PFSK-1 (cell line): ENCODE measurements around the gene TMEM19.

ENCODE experiments used
- FOXP2 ChIP-seq: optimal IDR thresholded peaks from 2 replicates; pipeline ENCODE3; 2011; ENCODE audit warnings: borderline replicate concordance, control low read depth, inconsistent platforms; ENCODE audit not compliant: insufficient read depth; ENCODE audit errors: extremely low read length, extremely low read depth
- POLR2AphosphoS5 ChIP-seq: IDR thresholded peaks from 2 replicates; pipeline ENCODE4 v1.6.1; 2012; ENCODE audit warnings: low read depth, mild to moderate bottlenecking, control low read depth, low read length, moderate library complexity
- REST ChIP-seq, 2 experiments: IDR thresholded peaks; 2 replicates each; pipeline versions ENCODE4 v1.6.1 to v1.8.0; 2011 to 2012; ENCODE audit warnings: low read depth in 2 of 2, low read length in 2 of 2, control low read depth in 1 of 2, inconsistent platforms in 1 of 2, mild to moderate bottlenecking in 1 of 2, moderate library complexity in 1 of 2; ENCODE audit not compliant: insufficient read depth in 1 of 2
- SIN3A ChIP-seq: IDR thresholded peaks from 2 replicates; pipeline ENCODE4 v1.6.1; 2012; ENCODE audit warnings: mild to moderate bottlenecking, low read length, moderate library complexity, borderline replicate concordance; ENCODE audit not compliant: insufficient read depth
- TAF1 ChIP-seq: IDR thresholded peaks from 2 replicates; pipeline ENCODE4 v1.6.1; 2012; ENCODE audit warnings: low read length, control low read depth, borderline replicate concordance; ENCODE audit not compliant: insufficient read depth

Gene TMEM19

GRCh38 chr12:71718611-71719010 lies 32.7 kb downstream of the TMEM19 start:
- TF ChIP-seq POLR2AphosphoS5 = no peak
- no peak for TF ChIP-seq SIN3A

GRCh38 chr12:71719647-71720370 lies 33.9 kb downstream of the TMEM19 start:
- TF ChIP-seq REST (IDR thresholded peaks at IDR 0.05; ENCODE audit: insufficient read depth in 1 of 2, low read depth in 2 of 2, low read length in 2 of 2) = no peak
- no peak for TF ChIP-seq FOXP2
- no peak for TF ChIP-seq TAF1
- TF ChIP-seq POLR2AphosphoS5 = no peak
- TF ChIP-seq SIN3A = no peak

GRCh38 chr12:71721783-71722505 lies 36.1 kb downstream of the TMEM19 start:
- TF ChIP-seq TAF1 (no peak), FOXP2 (no peak)

- no peak for TF ChIP-seq TAF1
- TF ChIP-seq REST (IDR thresholded peaks at IDR 0.05; ENCODE audit: insufficient read depth in 1 of 2, low read depth in 2 of 2, low read length in 2 of 2) = no peak
- no peak for TF ChIP-seq POLR2AphosphoS5
- no peak for TF ChIP-seq SIN3A
- no peak for TF ChIP-seq FOXP2
Measured at GRCh38 chr12:71725011-71725410, 39.1 kb downstream of the TMEM19 start.

- TF ChIP-seq SIN3A (no peak), REST (IDR thresholded peaks at IDR 0.05; ENCODE audit: insufficient read depth in 1 of 2, low read depth in 2 of 2, low read length in 2 of 2) (no peak), FOXP2 (no peak), POLR2AphosphoS5 (no peak), TAF1 (no peak)
Measured at GRCh38 chr12:71726548-71726947, 40.7 kb downstream of the TMEM19 start.

- TF ChIP-seq SIN3A = no peak
- TF ChIP-seq FOXP2 = no peak
- TF ChIP-seq TAF1 = no peak
- TF ChIP-seq POLR2AphosphoS5 = no peak
- no peak for TF ChIP-seq REST (IDR thresholded peaks at IDR 0.05; ENCODE audit: insufficient read depth in 1 of 2, low read depth in 2 of 2, low read length in 2 of 2)
Measured at GRCh38 chr12:71727958-71728357, 42.1 kb downstream of the TMEM19 start.
